ENCODE data around the gene PDGFD.

Gene PDGFD

GRCh38 chr11:104028476-104029263 is 135.3 kb downstream of the PDGFD start:
- H3K27ac ChIP-seq (ENCODE audit: low read length) = no peak overlapping the region
- TF ChIP-seq CTCF (IDR thresholded peaks at IDR 0.05; ENCODE audit: low read depth, low read length) (no peak), EZH2phosphoT487 (IDR thresholded peaks at IDR 0.05; ENCODE audit: low read depth) (no peak)
- no peaks in the 10 kb centered on the region for H3K36me3 ChIP-seq (replicated peaks; ENCODE audit: low read depth, low read length)
- no peaks in the 10 kb centered on the region for H3K27me3 ChIP-seq (ENCODE audit: low read depth, low read length)
- H4K20me1 ChIP-seq (ENCODE audit: insufficient read depth, low read length) = no peaks in the 10 kb centered on the region
- no peak overlapping the region for H3K9ac ChIP-seq (ENCODE audit: low read length)
- H3K79me2 ChIP-seq (ENCODE audit: low read length) = no peaks in the 10 kb centered on the region
- no peaks in the 10 kb centered on the region for H3K4me1 ChIP-seq (ENCODE audit: low read length)
- H2AFZ ChIP-seq (ENCODE audit: low read depth, low read length) = no peak overlapping the region
- no peak overlapping the region for H3K4me3 ChIP-seq (ENCODE audit: low read length)
- H3K9me3 ChIP-seq (ENCODE audit: insufficient read depth, low read length) = no peaks in the 10 kb centered on the region
- H3K4me2 ChIP-seq (ENCODE audit: low read length) = no peak overlapping the region

GRCh38 chr11:104024572-104024971 is 139.4 kb downstream of the PDGFD start:
- Histone ChIP-seq H2AFZ (ENCODE audit: low read depth, low read length) (no peak overlapping the region), H4K20me1 (ENCODE audit: insufficient read depth, low read length) (no peaks in the 10 kb centered on the region), H3K4me2 (ENCODE audit: low read length) (no peak overlapping the region), H3K79me2 (ENCODE audit: low read length) (no peaks in the 10 kb centered on the region), H3K9ac (ENCODE audit: low read length) (no peak overlapping the region), H3K36me3 (replicated peaks; ENCODE audit: low read depth, low read length) (no peaks in the 10 kb centered on the region), H3K4me3 (ENCODE audit: low read length) (no peak overlapping the region), H3K27ac (ENCODE audit: low read length) (no peak overlapping the region), H3K9me3 (ENCODE audit: insufficient read depth, low read length) (no peaks in the 10 kb centered on the region), H3K4me1 (ENCODE audit: low read length) (no peaks in the 10 kb centered on the region), H3K27me3 (ENCODE audit: low read depth, low read length) (no peaks in the 10 kb centered on the region)
- no peak for TF ChIP-seq CTCF (IDR thresholded peaks at IDR 0.05; ENCODE audit: low read depth, low read length)
- TF ChIP-seq EZH2phosphoT487 (IDR thresholded peaks at IDR 0.05; ENCODE audit: low read depth) = no peak

GRCh38 chr11:104015649-104016415 is 148.1 kb downstream of the PDGFD start:
- H2AFZ ChIP-seq (ENCODE audit: low read depth, low read length) = no peak overlapping the region
- H3K4me1 ChIP-seq (ENCODE audit: low read length) = peaks cover 18% of the 10 kb centered on the region
- no peaks in the 10 kb centered on the region for H4K20me1 ChIP-seq (ENCODE audit: insufficient read depth, low read length)
- no peaks in the 10 kb centered on the region for H3K27me3 ChIP-seq (ENCODE audit: low read depth, low read length)
- H3K36me3 ChIP-seq (replicated peaks; ENCODE audit: low read depth, low read length) = no peaks in the 10 kb centered on the region
- H3K9me3 ChIP-seq (ENCODE audit: insufficient read depth, low read length) = no peaks in the 10 kb centered on the region
- peak overlapping the region; percentile 1; the same call in 1 of the 2 replicates for H3K27ac ChIP-seq (ENCODE audit: low read length)
- TF ChIP-seq EZH2phosphoT487 (IDR thresholded peaks at IDR 0.05; ENCODE audit: low read depth) (no peak), CTCF (IDR thresholded peaks at IDR 0.05; ENCODE audit: low read depth, low read length) (no peak)
- peak overlapping the region; percentile 6 for H3K4me2 ChIP-seq (ENCODE audit: low read length)
- no peaks in the 10 kb centered on the region for H3K79me2 ChIP-seq (ENCODE audit: low read length)
- H3K4me3 ChIP-seq (ENCODE audit: low read length) = no peak overlapping the region
- H3K9ac ChIP-seq (ENCODE audit: low read length) = no peak overlapping the region

- H3K9ac ChIP-seq (ENCODE audit: low read length) = no peak overlapping the region
- no peak overlapping the region for H3K27ac ChIP-seq (ENCODE audit: low read length)
- no peak overlapping the region for H3K4me2 ChIP-seq (ENCODE audit: low read length)
- TF ChIP-seq EZH2phosphoT487 (IDR thresholded peaks at IDR 0.05; ENCODE audit: low read depth) (no peak), CTCF (IDR thresholded peaks at IDR 0.05; ENCODE audit: low read depth, low read length) (no peak)
- H2AFZ ChIP-seq (ENCODE audit: low read depth, low read length) = no peak overlapping the region
- peaks cover 16% of the 10 kb centered on the region for H3K4me1 ChIP-seq (ENCODE audit: low read length)
- H4K20me1 ChIP-seq (ENCODE audit: insufficient read depth, low read length) = no peaks in the 10 kb centered on the region
- H3K27me3 ChIP-seq (ENCODE audit: low read depth, low read length) = no peaks in the 10 kb centered on the region
- no peak overlapping the region for H3K4me3 ChIP-seq (ENCODE audit: low read length)
- H3K79me2 ChIP-seq (ENCODE audit: low read length) = no peaks in the 10 kb centered on the region
- H3K9me3 ChIP-seq (ENCODE audit: insufficient read depth, low read length) = no peaks in the 10 kb centered on the region
- H3K36me3 ChIP-seq (replicated peaks; ENCODE audit: low read depth, low read length) = no peaks in the 10 kb centered on the region
Observed at GRCh38 chr11:104011044-104011443, 152.9 kb downstream of the PDGFD start.

Data from OCI-LY3 (cell line).